Stimulated activated CD4-positive, alpha-beta T cell treated with anti-CD3 and anti-CD28 coated beads, Interleukin-4, amount 100 ng/mL, for 48 hours (primary cell): Measurements from ENCODE around the gene ABCB6.

ENCODE experiments used
- DNase-seq, 2 donors: peaks; one replicate each; pipeline ENCODE4 v3.0.0-alpha.2; 2020; ENCODE audit warnings: low read depth in 2 of 2

Gene ABCB6

GRCh38 chr2:219184121-219184520 is 34.6 kb downstream of the ABCB6 start:
- no peak for DNase-seq

- DNase-seq, result no peak
These were observed 35.5 kb downstream of the ABCB6 start for GRCh38 chr2:219183151-219183772.

- DNase-seq, result no peak
These were observed 36.2 kb downstream of the ABCB6 start for GRCh38 chr2:219182331-219183150.

GRCh38 chr2:219181531-219181930 is 37.2 kb downstream of the ABCB6 start:
- no peak for DNase-seq

- DNase-seq, result no peak
These were observed 37.8 kb downstream of the ABCB6 start for GRCh38 chr2:219180961-219181360.

- no peak for DNase-seq
These were observed 38.9 kb downstream of the ABCB6 start for GRCh38 chr2:219179601-219180465.

- DNase-seq, result peak; percentile 18 to 28
These were observed 40.2 kb downstream of the ABCB6 start for GRCh38 chr2:219178377-219179175.

- peak; percentile 57 to 72 for DNase-seq
These were observed 41.0 kb downstream of the ABCB6 start, which contains the start of gene RETREG2 for GRCh38 chr2:219177552-219178376. RETREG2 (plus strand) TSS chr2:219178275; CDS start chr2:219178353, 78 bp downstream.

GRCh38 chr2:219176818-219177551 is 41.8 kb downstream of the ABCB6 start, which contains the start of gene CNPPD1:
CNPPD1 (minus strand) TSS chr2:219176925; CDS start chr2:219176828, 97 bp downstream.
- peak; percentile 84 to 85 for DNase-seq

- no peak for DNase-seq
These were observed 42.6 kb downstream of the ABCB6 start for GRCh38 chr2:219175928-219176817.

- no peak for DNase-seq
These were observed 43.3 kb downstream of the ABCB6 start for GRCh38 chr2:219175486-219175885.

- DNase-seq, result no peak
These were observed 44.0 kb downstream of the ABCB6 start for GRCh38 chr2:219174801-219175200.

GRCh38 chr2:219174146-219174545 is 44.6 kb downstream of the ABCB6 start:
- no peak for DNase-seq

- no peak for DNase-seq
These were observed 45.6 kb downstream of the ABCB6 start for GRCh38 chr2:219173176-219173575.

- DNase-seq, result no peak
These were observed 46.3 kb downstream of the ABCB6 start for GRCh38 chr2:219172231-219173154.

GRCh38 chr2:219171231-219171651 is 47.5 kb downstream of the ABCB6 start:
- DNase-seq, result no peak

GRCh38 chr2:219169930-219170654 is 48.7 kb downstream of the ABCB6 start, which contains the start of gene SLC23A3:
SLC23A3 (minus strand) TSS chr2:219170029; CDS start chr2:219169984, 45 bp downstream.
- DNase-seq, result no peak
